SIG-M5 treated with dmso at 0.1 percent for 504 hours (cell line): ENCODE data around the gene FAT2.
"Not testable (repeated sequence)": the region's sequence is repeated elsewhere in the genome, so short reads cannot be mapped to it uniquely, and the experiment has no call there.

ENCODE experiments used
- DNase-seq: peaks from one replicate; lab custom pipeline; 2025; ENCODE audit not compliant: unreplicated experiment; lab: John Stamatoyannopoulos, UW

FAT2 gene

DNA sequence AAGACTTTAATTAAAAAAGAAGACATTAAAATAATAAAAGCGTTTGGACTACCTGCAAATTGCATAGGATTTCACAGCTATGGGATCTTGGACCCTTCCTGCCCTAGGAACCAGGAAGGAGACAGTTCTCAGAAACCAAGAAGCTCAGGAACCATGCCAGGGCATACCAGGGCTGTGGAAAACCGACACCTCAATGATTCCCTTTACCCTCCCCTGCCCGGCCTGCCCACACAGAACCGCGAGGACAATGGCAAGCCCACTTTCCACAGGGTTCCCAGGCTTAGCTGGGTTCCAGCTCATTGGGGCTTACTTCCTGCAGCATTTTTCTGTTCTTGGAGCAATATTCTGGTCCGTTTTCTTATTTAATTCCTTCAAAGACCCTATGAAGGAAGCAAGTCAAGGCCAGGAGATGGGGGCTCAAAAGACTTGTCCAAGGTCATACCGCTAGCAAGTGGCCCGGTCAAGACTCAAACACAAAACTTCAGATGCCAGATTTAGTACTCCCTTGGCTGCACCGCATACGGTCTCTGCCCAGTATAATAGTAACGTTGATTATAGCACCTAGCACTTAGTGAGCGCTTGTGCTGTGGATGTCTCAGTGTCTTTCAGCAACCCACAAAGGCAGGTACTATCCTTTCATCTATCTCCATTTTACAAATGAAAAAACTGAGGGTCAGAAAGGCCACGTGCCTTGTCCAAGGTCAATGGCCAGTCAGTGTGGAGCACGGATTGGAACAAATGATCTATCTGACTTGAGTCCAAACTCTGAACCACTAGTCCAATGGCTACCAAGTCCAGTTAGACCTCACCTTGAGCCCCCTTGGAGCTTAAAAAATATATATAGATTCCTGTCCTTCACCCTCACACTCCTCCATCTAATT lies 6.8 kb downstream of the FAT2 start:
- no peak for DNase-seq

DNA sequence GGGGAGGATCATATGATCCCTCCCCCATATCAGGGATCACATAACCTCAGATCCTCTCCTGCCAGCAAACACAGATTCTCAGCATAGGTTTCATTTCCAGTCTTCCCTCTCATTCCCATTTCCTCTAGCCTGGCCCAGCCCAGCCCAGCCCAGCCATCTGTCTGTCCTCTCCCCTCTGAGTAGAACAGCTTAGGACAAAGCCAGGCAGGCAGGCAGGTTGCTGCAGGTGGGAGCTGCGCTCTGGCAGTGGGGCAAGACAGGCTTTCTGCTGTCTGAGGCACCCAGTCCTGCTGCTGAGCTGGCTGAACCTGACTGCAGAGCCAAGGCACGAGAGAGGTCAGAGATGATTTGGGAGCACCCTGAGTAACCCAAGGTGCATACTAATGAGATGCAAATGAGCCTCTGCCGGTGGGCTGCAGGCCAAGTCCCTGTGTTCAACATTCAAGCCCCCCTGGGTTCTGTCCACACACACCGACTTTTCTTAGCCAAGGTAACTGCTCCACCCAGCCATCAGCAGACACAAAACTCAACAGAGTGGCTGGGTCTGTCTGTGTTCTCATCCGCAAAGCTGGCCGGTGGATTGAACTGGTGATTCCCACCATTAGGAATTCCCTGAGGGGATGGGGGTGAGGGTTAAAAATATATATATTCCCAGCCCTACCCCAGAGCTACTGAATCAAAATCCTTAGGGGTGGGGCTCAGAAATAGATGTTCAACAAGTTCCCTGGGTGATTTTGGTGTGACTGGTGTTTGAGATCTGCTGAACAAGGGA lies 9.1 kb downstream of the FAT2 start:
- DNase-seq: no peak

- no peak for DNase-seq
These were observed 9.8 kb downstream of the FAT2 start for GRCh38 chr5:151581347-151581746.

DNA sequence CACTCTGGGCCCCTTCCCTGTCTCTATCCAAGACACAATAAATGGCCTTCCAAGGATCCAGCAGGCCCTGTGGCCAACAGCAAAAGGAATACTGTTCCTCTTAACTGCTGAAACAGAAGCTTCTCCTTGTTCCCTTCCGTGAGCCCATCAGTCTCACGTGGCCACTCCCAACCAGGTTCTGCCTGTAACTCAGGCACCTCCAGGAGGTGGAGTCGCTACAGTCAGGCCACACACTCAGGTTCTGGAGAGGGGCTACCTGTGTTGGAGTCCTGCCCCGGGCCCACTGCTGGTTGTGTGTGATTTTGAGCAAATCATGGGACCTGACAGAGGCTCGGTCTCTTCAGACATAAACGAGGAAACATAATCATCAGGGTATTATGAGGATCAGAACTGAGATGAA lies 10.3 kb downstream of the FAT2 start:
- no peak for DNase-seq

DNA sequence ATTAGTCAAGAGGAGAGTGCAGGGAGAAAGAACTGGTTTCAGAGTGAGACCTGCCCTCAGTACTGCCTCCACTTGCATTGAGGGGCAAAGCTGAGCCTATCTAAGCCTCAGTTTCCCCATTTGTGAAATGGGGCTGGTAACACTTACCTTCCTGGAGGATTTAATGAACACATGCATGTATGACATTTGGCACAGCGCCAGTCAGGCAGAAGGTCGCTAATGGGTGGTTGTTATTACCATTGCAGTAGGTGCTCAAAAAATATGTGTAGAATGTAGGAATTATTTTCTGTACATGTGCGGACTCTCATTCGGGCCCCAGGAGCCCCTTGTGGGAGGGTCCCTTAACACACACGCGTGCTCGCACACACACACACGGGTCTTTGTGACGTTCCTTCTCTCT lies 10.9 kb downstream of the FAT2 start:
- no peak for DNase-seq

GRCh38 chr5:151579146-151579545 lies 12.0 kb downstream of the FAT2 start:
- DNase-seq: not testable (repeated sequence)

GRCh38 chr5:151578326-151579025 lies 12.7 kb downstream of the FAT2 start:
- no peak for DNase-seq

DNA sequence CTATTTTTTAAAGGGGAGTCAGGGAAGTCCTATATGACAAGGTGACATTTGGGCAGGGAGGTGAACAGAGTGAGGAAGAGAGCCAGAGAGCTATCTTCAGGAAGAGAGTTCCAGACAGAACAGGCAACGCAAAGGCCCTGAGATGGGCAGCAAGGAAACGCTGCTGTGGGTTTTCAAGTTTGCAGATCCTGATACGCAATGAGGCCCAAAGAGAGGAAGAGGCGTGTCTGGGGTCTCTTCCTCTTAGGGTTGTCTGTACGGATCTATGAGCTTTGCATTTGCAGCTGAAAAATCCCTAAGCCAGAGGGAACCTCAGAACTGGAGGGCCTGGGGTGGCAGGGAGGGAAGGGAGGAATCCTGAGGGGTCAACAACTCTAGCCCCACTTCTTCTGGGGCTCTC lies 13.6 kb downstream of the FAT2 start:
- DNase-seq: peak; percentile 78

GRCh38 chr5:151574444-151574996 lies 16.6 kb downstream of the FAT2 start:
- DNase-seq: no peak

GRCh38 chr5:151572657-151573368 lies 18.3 kb downstream of the FAT2 start:
- DNase-seq: no peak

DNA sequence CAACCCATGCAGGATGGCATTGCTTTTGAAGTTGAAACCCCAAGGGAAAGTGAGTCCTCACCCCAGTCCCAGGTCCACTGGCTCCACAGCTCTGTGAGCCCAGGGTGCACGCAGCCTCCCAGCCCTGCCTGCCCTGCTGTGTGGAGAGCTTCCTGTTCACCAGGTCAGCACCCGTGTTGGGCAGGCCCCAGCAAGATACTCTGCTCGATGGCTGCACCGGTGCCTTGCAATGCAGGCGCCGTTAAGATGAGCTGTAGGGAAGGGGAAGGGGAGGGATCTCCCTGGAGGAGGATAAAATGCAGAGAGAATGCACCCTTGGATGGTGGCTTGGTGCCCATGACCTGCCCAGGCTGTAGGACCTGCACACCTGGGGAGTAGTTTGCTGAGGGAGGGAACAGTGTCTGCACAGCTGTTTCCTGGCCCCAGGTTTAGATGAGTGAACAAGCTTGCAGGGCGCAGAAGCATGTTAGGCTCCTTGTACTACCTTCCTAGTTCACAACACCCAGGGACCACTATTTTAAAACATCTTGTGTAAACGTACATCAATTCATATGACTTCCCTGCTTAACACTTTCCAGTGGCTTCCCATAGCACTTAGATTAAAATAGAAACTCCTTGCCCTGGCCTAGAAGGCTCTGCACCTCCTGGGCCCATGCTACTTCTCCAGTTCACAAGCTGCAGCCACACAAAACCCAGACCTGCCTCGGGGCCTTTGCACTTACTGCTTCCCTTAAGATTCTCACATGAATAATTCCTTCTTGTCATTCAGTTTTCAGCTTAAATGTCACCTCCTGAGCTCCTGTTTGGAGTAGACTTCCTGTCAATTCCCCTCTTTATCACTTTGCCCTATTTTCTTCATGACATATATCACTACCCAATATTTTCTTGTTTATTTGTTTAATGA lies 19.6 kb downstream of the FAT2 start:
- no peak for DNase-seq

- no peak for DNase-seq
These were observed 20.4 kb downstream of the FAT2 start for GRCh38 chr5:151570512-151571269.

GRCh38 chr5:151570058-151570457 lies 21.1 kb downstream of the FAT2 start:
- no peak for DNase-seq

- no peak for DNase-seq
These were observed 21.7 kb downstream of the FAT2 start for GRCh38 chr5:151569132-151570046.

- DNase-seq: no peak
These were observed 23.1 kb downstream of the FAT2 start for GRCh38 chr5:151568036-151568435.

DNA sequence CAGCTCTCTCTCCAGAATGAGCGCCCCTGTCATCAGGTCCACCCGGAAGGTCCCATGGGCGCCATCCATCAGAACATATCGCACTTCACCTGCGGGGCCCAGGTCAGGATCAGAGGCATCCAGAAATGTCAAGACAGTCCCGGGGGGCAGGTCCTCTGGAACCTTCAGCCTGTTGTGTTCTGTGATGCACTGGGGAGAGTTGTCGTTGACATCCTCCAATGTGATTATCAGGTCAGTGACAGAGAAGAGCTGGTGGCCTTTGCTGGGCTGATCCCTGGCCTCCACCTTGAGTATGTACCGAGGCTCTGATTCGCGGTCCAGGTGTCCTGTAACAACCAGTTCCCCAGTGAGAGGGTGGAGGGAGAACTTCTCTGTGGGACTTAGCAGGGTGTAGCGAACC lies 25.2 kb downstream of the FAT2 start:
- no peak for DNase-seq

- no peak for DNase-seq
These were observed 29.0 kb downstream of the FAT2 start for GRCh38 chr5:151562019-151562707.
